ENCODE data around the gene GRAP2.
A peak's percentile ranks its signal among the peaks of the same experiment; 100 is the strongest.

Gene GRAP2

DNA sequence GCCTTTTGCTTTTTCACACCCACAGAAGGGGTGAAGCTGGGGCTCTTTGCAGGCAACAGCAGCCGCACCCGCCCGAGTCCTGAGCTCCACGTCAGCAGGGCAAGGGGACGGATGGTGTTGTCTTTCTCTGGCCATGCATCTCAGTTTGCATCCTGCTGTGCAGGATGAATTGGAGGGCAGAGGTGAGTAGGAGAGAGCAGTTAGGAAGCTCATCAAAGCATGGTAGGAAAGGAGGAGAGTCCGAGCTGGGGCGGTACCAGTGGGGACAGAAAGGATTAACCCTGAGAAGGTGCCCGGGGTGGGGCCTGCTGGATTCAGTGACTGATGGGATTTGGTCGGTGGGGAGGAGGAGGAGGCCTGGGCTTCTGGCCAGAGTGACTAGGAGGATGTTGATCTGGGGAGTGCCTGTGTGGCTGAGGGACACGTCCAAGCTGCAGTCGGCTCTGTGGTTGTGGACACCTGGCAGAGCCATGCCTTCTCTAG is 108.4 kb downstream of the GRAP2 start:
- H3K4me1 ChIP-seq (ENCODE audit: control insufficient read depth in 1 of 2, insufficient read depth in 2 of 2, low read length in 2 of 2), result peaks cover 18 to 21% of the 10 kb centered on the region in 2 donors
- no peak overlapping the region for H3K4me3 ChIP-seq (ENCODE audit: low read depth in 1 of 2, low read length in 2 of 2)
- H3K27me3 ChIP-seq (ENCODE audit: control insufficient read depth in 1 of 2, insufficient read depth in 2 of 2, low read length in 2 of 2), result peaks cover 0 to 3% of the 10 kb centered on the region in 2 donors
- no peak overlapping the region for H3K9ac ChIP-seq (ENCODE audit: low read depth in 1 of 2, low read length in 2 of 2)
- no peaks in the 10 kb centered on the region for H3K9me3 ChIP-seq (ENCODE audit: control insufficient read depth in 1 of 2, low read length in 2 of 2)
- no peak overlapping the region for H3K27ac ChIP-seq (ENCODE audit: low read depth, low read length)
- H3K36me3 ChIP-seq (ENCODE audit: control insufficient read depth in 1 of 2, insufficient read depth in 2 of 2, low read length in 2 of 2), result no peaks in the 10 kb centered on the region

DNA sequence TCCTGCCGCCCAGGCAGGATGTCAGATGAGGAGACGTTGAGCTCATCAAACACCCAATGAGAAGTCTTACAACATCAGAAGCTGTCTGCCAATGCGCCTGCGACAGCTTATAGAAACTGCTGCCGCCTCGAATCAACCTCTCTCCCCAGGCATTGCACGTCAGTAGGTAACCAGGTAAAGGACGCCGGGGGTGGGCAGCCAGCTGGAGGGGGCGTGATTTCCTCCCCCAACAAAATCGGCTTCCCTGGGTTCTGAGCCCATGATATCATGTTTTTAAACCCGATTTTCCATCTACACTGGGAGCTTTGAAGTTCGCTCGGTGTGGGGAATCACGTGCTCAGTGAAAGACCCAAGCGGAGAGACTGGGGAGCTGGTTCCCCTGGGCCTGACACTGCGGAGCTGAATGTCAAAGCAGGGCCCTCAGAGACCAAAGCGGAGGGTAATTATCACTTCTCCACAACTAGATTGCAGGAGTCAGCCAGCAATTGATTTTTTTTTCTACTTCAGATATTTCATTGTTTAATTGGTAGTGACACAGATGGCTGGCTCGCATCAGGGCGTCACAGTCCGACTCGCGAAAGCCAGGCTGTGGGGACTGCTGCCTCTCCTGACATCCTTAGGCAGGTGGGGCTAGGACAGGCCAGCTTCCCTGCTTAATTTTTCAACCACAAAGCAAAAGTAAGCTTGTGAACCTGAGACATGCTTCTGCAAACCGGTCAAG is 109.2 kb downstream of the GRAP2 start:
- Histone ChIP-seq H3K9ac (ENCODE audit: low read depth in 1 of 2, low read length in 2 of 2) (no peak overlapping the region), H3K4me3 (ENCODE audit: low read depth in 1 of 2, low read length in 2 of 2) (no peak overlapping the region), H3K36me3 (ENCODE audit: control insufficient read depth in 1 of 2, insufficient read depth in 2 of 2, low read length in 2 of 2) (no peaks in the 10 kb centered on the region), H3K9me3 (ENCODE audit: control insufficient read depth in 1 of 2, low read length in 2 of 2) (no peaks in the 10 kb centered on the region), H3K27ac (ENCODE audit: low read depth, low read length) (no peak overlapping the region), H3K27me3 (ENCODE audit: control insufficient read depth in 1 of 2, insufficient read depth in 2 of 2, low read length in 2 of 2) (peaks cover 0 to 3% of the 10 kb centered on the region in 2 donors), H3K4me1 (ENCODE audit: control insufficient read depth in 1 of 2, insufficient read depth in 2 of 2, low read length in 2 of 2) (peaks cover 24 to 26% of the 10 kb centered on the region in 2 donors)

DNA sequence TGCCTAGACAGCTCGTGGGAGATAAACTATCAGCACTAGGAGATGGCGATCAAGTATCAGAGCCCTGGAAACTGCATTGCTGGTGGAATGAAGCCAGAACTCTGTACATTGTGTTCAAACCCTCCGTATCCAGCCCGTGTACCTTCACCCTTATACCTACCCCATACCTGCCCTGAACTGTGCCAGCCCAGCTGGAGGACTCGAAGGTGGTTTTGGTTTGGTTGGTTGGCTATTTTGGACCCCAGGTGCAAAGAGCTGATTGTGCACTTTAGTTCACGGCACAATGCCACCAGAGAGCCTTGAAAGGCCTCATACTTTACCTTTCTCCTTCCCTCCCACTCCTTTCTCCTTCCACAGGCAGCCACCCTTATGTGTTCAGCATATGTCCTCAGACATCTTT is 109.9 kb downstream of the GRAP2 start:
- Histone ChIP-seq H3K27me3 (ENCODE audit: control insufficient read depth in 1 of 2, insufficient read depth in 2 of 2, low read length in 2 of 2) (peaks cover 0 to 3% of the 10 kb centered on the region in 2 donors), H3K4me3 (ENCODE audit: low read depth in 1 of 2, low read length in 2 of 2) (no peak overlapping the region)

DNA sequence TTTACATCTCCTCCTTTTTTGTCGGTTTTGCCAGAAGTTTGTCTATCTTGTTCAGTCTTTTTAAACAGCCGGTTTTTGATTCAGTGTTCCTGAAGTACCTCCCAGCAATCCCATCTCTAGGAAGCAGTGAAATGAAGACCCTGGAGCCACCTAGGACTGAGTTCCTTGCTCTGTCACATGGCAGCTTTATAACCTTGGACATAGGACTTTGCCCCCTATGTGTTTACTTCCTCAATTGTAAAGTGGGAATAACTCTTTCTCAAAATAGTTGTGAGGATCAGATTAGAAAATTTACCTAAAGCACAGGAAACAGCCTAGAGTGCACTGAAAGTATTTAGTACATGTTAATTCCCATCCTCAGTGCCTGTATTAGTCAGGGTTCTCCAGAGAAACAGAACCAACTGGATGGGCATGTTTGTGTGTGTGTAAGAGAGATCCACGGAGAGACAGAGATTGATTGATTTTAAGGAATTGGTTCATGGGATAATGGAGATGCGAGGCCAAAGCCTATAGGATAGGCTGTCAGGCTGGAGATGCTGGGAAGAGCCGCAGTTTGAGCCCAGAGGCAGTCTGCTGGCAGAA is 113.9 kb downstream of the GRAP2 start:
- Histone ChIP-seq H3K36me3 (ENCODE audit: control insufficient read depth in 1 of 2, insufficient read depth in 2 of 2, low read length in 2 of 2) (peaks cover under 1 to 8% of the 10 kb centered on the region in 2 donors), H3K27ac (ENCODE audit: low read depth, low read length) (peak overlapping the region; percentile 5), H3K4me1 (ENCODE audit: control insufficient read depth in 1 of 2, insufficient read depth in 2 of 2, low read length in 2 of 2) (peaks cover 19 to 27% of the 10 kb centered on the region in 2 donors), H3K9ac (ENCODE audit: low read depth in 1 of 2, low read length in 2 of 2) (no peak overlapping the region), H3K4me3 (ENCODE audit: low read depth in 1 of 2, low read length in 2 of 2) (no peak overlapping the region), H3K27me3 (ENCODE audit: control insufficient read depth in 1 of 2, insufficient read depth in 2 of 2, low read length in 2 of 2) (peaks cover 0 to 3% of the 10 kb centered on the region in 2 donors), H3K9me3 (ENCODE audit: control insufficient read depth in 1 of 2, low read length in 2 of 2) (no peaks in the 10 kb centered on the region)

More for the DNA sequence above, 109.9 kb downstream of the GRAP2 start:
- no peak overlapping the region for H3K9ac ChIP-seq (ENCODE audit: low read depth in 1 of 2, low read length in 2 of 2)
- H3K36me3 ChIP-seq (ENCODE audit: control insufficient read depth in 1 of 2, insufficient read depth in 2 of 2, low read length in 2 of 2), result no peaks in the 10 kb centered on the region
- no peak overlapping the region for H3K27ac ChIP-seq (ENCODE audit: low read depth, low read length)
- H3K4me1 ChIP-seq (ENCODE audit: control insufficient read depth in 1 of 2, insufficient read depth in 2 of 2, low read length in 2 of 2), result peaks cover 30 to 32% of the 10 kb centered on the region in 2 donors
- no peaks in the 10 kb centered on the region for H3K9me3 ChIP-seq (ENCODE audit: control insufficient read depth in 1 of 2, low read length in 2 of 2)

DNA sequence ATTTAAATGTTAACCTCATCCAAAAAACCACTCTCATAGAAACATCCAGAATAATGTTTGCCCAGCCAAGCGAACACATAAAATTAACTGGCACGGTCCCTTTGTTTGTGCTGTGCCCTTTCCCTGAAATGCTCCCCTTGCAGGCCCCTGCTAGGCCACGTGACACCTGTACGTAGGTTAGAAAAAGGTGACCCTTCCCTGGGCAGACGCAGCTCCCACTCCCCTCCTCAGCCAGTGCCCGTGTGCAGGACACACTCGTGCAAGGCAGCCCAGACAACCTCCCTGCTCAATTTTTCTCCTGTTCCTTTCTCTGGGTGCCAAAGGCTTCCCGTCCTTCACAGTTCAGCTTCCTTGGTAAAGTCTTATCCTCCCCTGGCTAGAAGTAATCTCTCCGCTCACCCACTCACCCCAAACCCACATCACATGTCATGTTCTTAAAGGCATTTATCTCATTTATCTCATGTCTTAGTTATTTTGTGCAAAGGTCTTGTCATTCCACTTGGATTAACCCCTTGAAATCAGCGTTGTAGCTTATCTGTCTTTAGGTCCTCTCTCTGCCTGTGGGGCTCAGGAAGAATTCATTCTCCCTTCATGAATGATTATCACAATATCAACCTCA is 114.6 kb downstream of the GRAP2 start:
- Histone ChIP-seq H3K9me3 (ENCODE audit: control insufficient read depth in 1 of 2, low read length in 2 of 2) (no peaks in the 10 kb centered on the region), H3K27ac (ENCODE audit: low read depth, low read length) (no peak overlapping the region), H3K4me3 (ENCODE audit: low read depth in 1 of 2, low read length in 2 of 2) (no peak overlapping the region), H3K9ac (ENCODE audit: low read depth in 1 of 2, low read length in 2 of 2) (no peak overlapping the region), H3K4me1 (ENCODE audit: control insufficient read depth in 1 of 2, insufficient read depth in 2 of 2, low read length in 2 of 2) (peaks cover 13 to 24% of the 10 kb centered on the region in 2 donors), H3K27me3 (ENCODE audit: control insufficient read depth in 1 of 2, insufficient read depth in 2 of 2, low read length in 2 of 2) (peaks cover 0 to 3% of the 10 kb centered on the region in 2 donors), H3K36me3 (ENCODE audit: control insufficient read depth in 1 of 2, insufficient read depth in 2 of 2, low read length in 2 of 2) (peaks cover 4 to 11% of the 10 kb centered on the region in 2 donors)

DNA sequence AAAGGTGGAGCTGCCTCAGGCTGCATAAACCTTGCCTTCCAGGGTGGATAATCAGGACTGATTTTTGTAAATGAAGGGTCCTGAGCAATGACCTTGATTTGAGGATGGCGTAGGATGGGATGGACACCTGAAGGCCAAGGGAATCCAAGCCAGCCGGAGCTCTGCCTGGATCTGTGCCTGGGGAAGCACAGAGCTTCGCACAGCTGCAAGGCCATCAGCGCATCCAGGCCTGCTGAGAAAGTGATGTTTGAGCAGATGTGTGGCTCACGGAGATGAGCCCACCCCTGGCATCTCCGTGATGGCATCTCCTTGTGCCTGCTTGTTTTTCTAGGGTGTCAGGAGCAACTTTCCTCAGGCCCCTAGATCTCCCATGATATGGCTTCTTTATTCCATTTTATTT is 117.2 kb downstream of the GRAP2 start:
- no peaks in the 10 kb centered on the region for H3K9me3 ChIP-seq (ENCODE audit: control insufficient read depth in 1 of 2, low read length in 2 of 2)
- H3K4me1 ChIP-seq (ENCODE audit: control insufficient read depth in 1 of 2, insufficient read depth in 2 of 2, low read length in 2 of 2), result peaks cover 9 to 18% of the 10 kb centered on the region in 2 donors
- H3K27me3 ChIP-seq (ENCODE audit: control insufficient read depth in 1 of 2, insufficient read depth in 2 of 2, low read length in 2 of 2), result no peaks in the 10 kb centered on the region
- peaks cover 4 to 21% of the 10 kb centered on the region in 2 donors for H3K36me3 ChIP-seq (ENCODE audit: control insufficient read depth in 1 of 2, insufficient read depth in 2 of 2, low read length in 2 of 2)
- H3K9ac ChIP-seq (ENCODE audit: low read depth in 1 of 2, low read length in 2 of 2), result no peak overlapping the region
- H3K27ac ChIP-seq (ENCODE audit: low read depth, low read length), result no peak overlapping the region
- H3K4me3 ChIP-seq (ENCODE audit: low read depth in 1 of 2, low read length in 2 of 2), result no peak overlapping the region

DNA sequence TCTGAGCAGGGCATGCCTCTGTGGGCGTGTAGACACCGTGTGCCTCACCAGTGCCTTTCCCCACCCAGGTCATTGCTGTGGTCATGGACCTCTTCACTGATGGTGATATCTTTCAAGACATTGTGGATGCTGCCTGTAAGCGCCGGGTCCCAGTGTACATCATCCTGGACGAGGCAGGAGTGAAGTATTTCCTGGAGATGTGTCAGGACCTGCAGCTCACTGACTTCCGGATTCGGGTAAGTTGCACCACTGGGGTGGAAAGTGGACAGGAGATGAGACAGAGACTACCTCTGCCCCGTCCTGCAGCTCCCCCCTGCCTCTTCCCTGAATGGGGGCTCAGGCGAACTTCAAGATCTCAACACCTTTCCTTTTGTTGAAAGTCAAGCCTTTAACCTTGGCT is 118.2 kb downstream of the GRAP2 start:
- Histone ChIP-seq H3K4me1 (ENCODE audit: control insufficient read depth in 1 of 2, insufficient read depth in 2 of 2, low read length in 2 of 2) (peaks cover 9 to 18% of the 10 kb centered on the region in 2 donors), H3K36me3 (ENCODE audit: control insufficient read depth in 1 of 2, insufficient read depth in 2 of 2, low read length in 2 of 2) (peaks cover 4 to 21% of the 10 kb centered on the region in 2 donors), H3K9ac (ENCODE audit: low read depth in 1 of 2, low read length in 2 of 2) (no peak overlapping the region), H3K4me3 (ENCODE audit: low read depth in 1 of 2, low read length in 2 of 2) (no peak overlapping the region), H3K27ac (ENCODE audit: low read depth, low read length) (no peak overlapping the region), H3K9me3 (ENCODE audit: control insufficient read depth in 1 of 2, low read length in 2 of 2) (no peaks in the 10 kb centered on the region), H3K27me3 (ENCODE audit: control insufficient read depth in 1 of 2, insufficient read depth in 2 of 2, low read length in 2 of 2) (no peaks in the 10 kb centered on the region)

DNA sequence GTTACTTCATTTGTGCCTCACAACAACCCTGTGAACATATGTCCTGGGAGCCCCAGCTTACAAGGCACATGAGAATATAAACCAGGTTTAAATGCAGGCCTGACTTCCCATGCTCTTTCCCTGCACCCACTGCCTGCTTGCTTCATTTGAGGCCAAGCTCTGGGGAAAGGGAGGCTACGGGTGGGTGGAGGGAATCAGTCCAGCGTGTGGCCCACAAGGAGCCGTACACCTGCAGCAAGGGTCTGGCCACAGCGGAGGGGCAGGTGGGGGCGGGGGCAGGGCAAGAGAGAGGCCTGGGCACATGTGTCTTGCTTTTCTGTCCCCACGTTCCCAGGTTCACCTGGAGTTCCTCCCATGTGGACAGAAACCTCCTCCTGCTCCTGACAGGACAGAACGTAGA is 120.1 kb downstream of the GRAP2 start:
- H3K27ac ChIP-seq (ENCODE audit: low read depth, low read length), result no peak overlapping the region
- peaks cover under 1 to 7% of the 10 kb centered on the region in 2 donors for H3K4me1 ChIP-seq (ENCODE audit: control insufficient read depth in 1 of 2, insufficient read depth in 2 of 2, low read length in 2 of 2)
- H3K36me3 ChIP-seq (ENCODE audit: control insufficient read depth in 1 of 2, insufficient read depth in 2 of 2, low read length in 2 of 2), result peaks cover 4 to 21% of the 10 kb centered on the region in 2 donors
- no peak overlapping the region for H3K9ac ChIP-seq (ENCODE audit: low read depth in 1 of 2, low read length in 2 of 2)
- no peaks in the 10 kb centered on the region for H3K9me3 ChIP-seq (ENCODE audit: control insufficient read depth in 1 of 2, low read length in 2 of 2)
- no peaks in the 10 kb centered on the region for H3K27me3 ChIP-seq (ENCODE audit: control insufficient read depth in 1 of 2, insufficient read depth in 2 of 2, low read length in 2 of 2)
- H3K4me3 ChIP-seq (ENCODE audit: low read depth in 1 of 2, low read length in 2 of 2), result no peak overlapping the region

DNA sequence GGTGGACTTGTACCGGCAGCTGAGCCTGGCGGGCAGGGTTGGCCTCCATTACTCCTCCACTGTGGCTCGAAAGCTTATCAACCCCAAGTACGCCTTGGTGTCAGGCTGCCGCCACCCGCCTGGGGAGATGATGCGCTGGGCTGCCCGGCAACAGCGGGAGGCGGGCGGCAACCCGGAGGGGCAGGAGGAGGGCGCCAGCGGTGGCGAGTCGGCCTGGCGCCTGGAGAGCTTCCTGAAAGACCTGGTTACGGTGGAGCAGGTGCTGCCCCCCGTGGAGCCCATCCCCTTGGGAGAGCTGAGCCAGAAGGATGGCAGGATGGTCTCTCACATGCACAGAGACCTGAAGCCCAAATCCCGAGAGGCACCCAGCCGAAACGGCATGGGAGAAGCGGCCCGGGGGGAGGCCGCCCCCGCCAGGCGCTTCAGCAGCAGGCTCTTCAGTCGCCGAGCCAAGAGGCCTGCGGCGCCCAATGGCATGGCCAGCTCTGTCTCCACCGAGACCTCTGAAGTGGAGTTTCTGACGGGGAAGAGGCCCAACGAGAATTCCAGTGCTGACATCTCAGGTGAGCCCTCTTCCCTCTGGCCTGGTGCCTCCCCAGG is 120.6 kb downstream of the GRAP2 start:
- Histone ChIP-seq H3K9ac (ENCODE audit: low read depth in 1 of 2, low read length in 2 of 2) (no peak overlapping the region), H3K36me3 (ENCODE audit: control insufficient read depth in 1 of 2, insufficient read depth in 2 of 2, low read length in 2 of 2) (peaks cover 4 to 21% of the 10 kb centered on the region in 2 donors), H3K27me3 (ENCODE audit: control insufficient read depth in 1 of 2, insufficient read depth in 2 of 2, low read length in 2 of 2) (no peaks in the 10 kb centered on the region), H3K9me3 (ENCODE audit: control insufficient read depth in 1 of 2, low read length in 2 of 2) (no peaks in the 10 kb centered on the region), H3K27ac (ENCODE audit: low read depth, low read length) (no peak overlapping the region), H3K4me3 (ENCODE audit: low read depth in 1 of 2, low read length in 2 of 2) (no peak overlapping the region), H3K4me1 (ENCODE audit: control insufficient read depth in 1 of 2, insufficient read depth in 2 of 2, low read length in 2 of 2) (peaks cover 0 to 7% of the 10 kb centered on the region in 2 donors)
